Right lobe of liver (tissue), 4 donors: ENCODE data around the gene GLCE.

Experiments used
- POLR2A ChIP-seq: fragments of 450-650 bp; IDR thresholded peaks from one replicate; pipeline ENCODE4 v1.6.1; 2017; ENCODE audit warnings: antibody characterized with exemption, mild to moderate bottlenecking
- TF ChIP-seq, protein P1 (sequence below), 4 donors: fragments of 200-600 bp in 3 of 4; fragments of 450-650 bp in 1 of 4; IDR thresholded peaks; one replicate each; pipeline versions ENCODE4 v1.5.1 to v1.8.0; 2016 to 2022; ENCODE audit warnings: antibody characterized with exemption in 4 of 4, mild to moderate bottlenecking in 2 of 4
- donor health status: DM: no; HTN: no; CAD: no.
- donor health status: DM: no; HTN: no; CAD: no.
- donor health status: DM: no; HTN: yes; CAD: no.

DNA sequence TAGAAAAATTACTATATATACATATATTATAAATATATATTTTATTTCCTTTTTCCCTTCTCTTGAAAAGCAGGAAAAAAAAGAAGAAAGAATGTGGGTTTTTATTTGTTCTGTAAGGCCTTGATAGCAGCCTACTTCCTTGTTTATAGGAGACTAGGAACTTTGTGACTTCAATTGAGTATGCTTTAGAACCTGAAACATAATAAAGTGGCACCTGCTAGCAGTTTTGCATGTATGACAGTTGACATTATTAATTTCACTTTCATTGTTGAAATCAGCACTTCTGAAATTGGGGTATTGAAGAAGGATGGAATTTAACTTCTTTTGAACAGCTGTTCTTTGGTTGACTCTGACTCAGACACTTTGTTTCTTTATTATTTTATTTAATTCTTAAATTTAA, 56.9 kb downstream of the GLCE start:
- TF ChIP-seq, protein P1, sequence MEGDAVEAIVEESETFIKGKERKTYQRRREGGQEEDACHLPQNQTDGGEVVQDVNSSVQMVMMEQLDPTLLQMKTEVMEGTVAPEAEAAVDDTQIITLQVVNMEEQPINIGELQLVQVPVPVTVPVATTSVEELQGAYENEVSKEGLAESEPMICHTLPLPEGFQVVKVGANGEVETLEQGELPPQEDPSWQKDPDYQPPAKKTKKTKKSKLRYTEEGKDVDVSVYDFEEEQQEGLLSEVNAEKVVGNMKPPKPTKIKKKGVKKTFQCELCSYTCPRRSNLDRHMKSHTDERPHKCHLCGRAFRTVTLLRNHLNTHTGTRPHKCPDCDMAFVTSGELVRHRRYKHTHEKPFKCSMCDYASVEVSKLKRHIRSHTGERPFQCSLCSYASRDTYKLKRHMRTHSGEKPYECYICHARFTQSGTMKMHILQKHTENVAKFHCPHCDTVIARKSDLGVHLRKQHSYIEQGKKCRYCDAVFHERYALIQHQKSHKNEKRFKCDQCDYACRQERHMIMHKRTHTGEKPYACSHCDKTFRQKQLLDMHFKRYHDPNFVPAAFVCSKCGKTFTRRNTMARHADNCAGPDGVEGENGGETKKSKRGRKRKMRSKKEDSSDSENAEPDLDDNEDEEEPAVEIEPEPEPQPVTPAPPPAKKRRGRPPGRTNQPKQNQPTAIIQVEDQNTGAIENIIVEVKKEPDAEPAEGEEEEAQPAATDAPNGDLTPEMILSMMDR (IDR thresholded peaks at IDR 0.05) = no peak
- TF ChIP-seq POLR2A = no peak
